ENCODE measurements around the gene LRRC51. TPM values are rescaled to one million over a fixed set of nuclear protein-coding genes. Genes with fewer than 3 reads are reported as not detected.

LRRC51 gene
- total and polyA plus RNA-seq, 2 donors (not counting 1 experiment from before 2014, with no cell fraction given), result 1.4 to 7.7 TPM

DNA sequence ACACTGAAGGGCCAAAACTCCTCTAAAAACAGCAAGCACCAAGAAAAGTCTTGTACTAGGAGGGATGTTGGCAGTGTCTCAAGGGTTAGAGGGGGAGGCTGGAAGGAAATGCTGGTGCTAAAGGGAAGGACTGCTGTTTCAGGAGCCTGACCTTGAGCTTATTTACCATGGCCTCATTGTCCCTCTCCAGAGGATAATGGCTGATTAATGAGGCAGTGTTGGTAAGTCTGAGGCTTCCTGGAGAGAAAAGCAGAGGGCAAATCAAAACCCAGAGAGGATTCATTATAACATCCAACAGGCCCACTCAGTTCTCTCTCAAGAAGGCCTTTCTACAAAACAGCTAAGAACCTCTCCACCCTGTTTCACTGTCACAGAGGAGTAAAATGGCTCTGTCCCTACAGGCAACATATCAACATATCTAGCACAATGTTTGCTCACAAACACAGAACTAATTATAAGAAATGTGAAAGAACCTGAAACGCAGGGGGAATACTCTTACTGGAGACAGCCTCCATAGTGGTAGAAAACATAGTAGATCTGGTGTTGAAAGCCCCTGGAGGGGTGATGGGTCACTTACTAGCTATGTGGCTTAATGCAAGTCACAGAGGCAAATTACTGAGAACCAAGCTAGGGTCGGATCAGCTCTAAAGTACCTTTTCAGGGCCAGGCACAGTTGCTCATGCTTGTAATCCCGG, 31.7 kb upstream of the LRRC51 start:
- WGBS (ENCODE audit: insufficient coverage), result 100% methylated on average over 1 of the region's 3 CpGs
- ATAC-seq (ENCODE audit: low read depth) (no peak), DNase-seq (no peak)
- ChIA-PET CTCF (interaction anchor here (0.9 to 2.4 kb wide), 4 partner anchors 8 to 42 kb away, joined by 3 to 6 read pairs (median 4); no protein-coding TSS in a partner anchor), POLR2A (no interaction called here)
- H3K79me2 ChIP-seq (ENCODE audit: control insufficient read depth, insufficient read depth, low read length), result peaks cover 80% of the 10 kb centered on the region
- H3K9ac ChIP-seq (ENCODE audit: low read length), result no peak overlapping the region
- no peak overlapping the region for H3K4me2 ChIP-seq (replicated peaks; ENCODE audit: low read depth, low read length, poor library complexity, severe bottlenecking)
- H4K20me1 ChIP-seq (ENCODE audit: control insufficient read depth, insufficient read depth, low read length, poor library complexity, severe bottlenecking), result no peaks in the 10 kb centered on the region
- no peaks in the 10 kb centered on the region for H3K9me3 ChIP-seq (ENCODE audit: control extremely low read depth in 1 of 3, control insufficient read depth in 2 of 3, insufficient read depth in 1 of 3, low read length in 2 of 3)
- no peaks in the 10 kb centered on the region for H3K9me3 Mint-ChIP-seq (ENCODE audit: insufficient read depth)
- H3K27ac Mint-ChIP-seq, result no peak overlapping the region
- no peak overlapping the region for H2AFZ ChIP-seq (ENCODE audit: insufficient read depth, low read depth, low read length, poor library complexity, severe bottlenecking)
- H3K4me3 Mint-ChIP-seq, result no peak overlapping the region
- H3K27me3 ChIP-seq (replicated peaks in 1 of 4; ENCODE audit: control extremely low read depth in 1 of 4, control insufficient read depth in 3 of 4, insufficient read depth in 4 of 4, low read length in 3 of 4), result no peaks in the 10 kb centered on the region
- H3K36me3 ChIP-seq (replicated peaks in 1 of 2; ENCODE audit: control extremely low read depth in 1 of 2, control insufficient read depth in 1 of 2, extremely low read depth in 1 of 2, insufficient read depth in 2 of 2, low read length in 1 of 2), result peaks cover 0 to 3% of the 10 kb centered on the region in 2 experiments
- no peaks in the 10 kb centered on the region for H3K4me1 ChIP-seq (ENCODE audit: control insufficient read depth in 2 of 2, insufficient read depth in 2 of 2, low read length in 2 of 2)
- H3K4me3 ChIP-seq (ENCODE audit: control extremely low read depth in 1 of 5, extremely low read depth in 1 of 5, insufficient read depth in 1 of 5, low read depth in 2 of 5, low read length in 4 of 5), result no peak overlapping the region
- TF ChIP-seq CTCF (IDR thresholded peaks at IDR 0.05) (no peak), EZH2 (IDR thresholded peaks at IDR 0.05; ENCODE audit: borderline replicate concordance, insufficient read depth, low read depth, low read length, poor library complexity, severe bottlenecking) (no peak)
- H3K27me3 Mint-ChIP-seq, result no peaks in the 10 kb centered on the region
- intact Hi-C loops (cut with micrococcal nuclease), result no loop called here
- H3K4me1 Mint-ChIP-seq, result no peaks in the 10 kb centered on the region
- no peak overlapping the region for H3K27ac ChIP-seq (ENCODE audit: low read length in 2 of 2)

GRCh38 chr11:72058416-72059034, 22.1 kb upstream of the LRRC51 start:
- H3K79me2 ChIP-seq (ENCODE audit: control insufficient read depth, insufficient read depth, low read length), result peaks cover 32% of the 10 kb centered on the region
- WGBS (ENCODE audit: insufficient coverage), result no CpG with 5 or more reads among the region's 3 CpGs

More at GRCh38 chr11:72058416-72059034, 22.1 kb upstream of the LRRC51 start:
- TF ChIP-seq CTCF (IDR thresholded peaks at IDR 0.05) (no peak), EZH2 (IDR thresholded peaks at IDR 0.05; ENCODE audit: borderline replicate concordance, insufficient read depth, low read depth, low read length, poor library complexity, severe bottlenecking) (no peak)
- no peaks in the 10 kb centered on the region for H3K27me3 Mint-ChIP-seq
- no peak overlapping the region for H3K9ac ChIP-seq (ENCODE audit: low read length)
- H3K4me3 Mint-ChIP-seq, result no peak overlapping the region
- H3K27ac ChIP-seq (ENCODE audit: low read length in 2 of 2), result no peak overlapping the region
- H4K20me1 ChIP-seq (ENCODE audit: control insufficient read depth, insufficient read depth, low read length, poor library complexity, severe bottlenecking), result no peaks in the 10 kb centered on the region
- no peak overlapping the region for H3K4me2 ChIP-seq (replicated peaks; ENCODE audit: low read depth, low read length, poor library complexity, severe bottlenecking)
- H3K9me3 Mint-ChIP-seq (ENCODE audit: insufficient read depth), result no peaks in the 10 kb centered on the region
- H3K27me3 ChIP-seq (replicated peaks in 1 of 4; ENCODE audit: control extremely low read depth in 1 of 4, control insufficient read depth in 3 of 4, insufficient read depth in 4 of 4, low read length in 3 of 4), result no peaks in the 10 kb centered on the region
- ATAC-seq (ENCODE audit: low read depth) (no peak), DNase-seq (no peak)
- H3K36me3 ChIP-seq (replicated peaks in 1 of 2; ENCODE audit: control extremely low read depth in 1 of 2, control insufficient read depth in 1 of 2, extremely low read depth in 1 of 2, insufficient read depth in 2 of 2, low read length in 1 of 2), result peaks cover 0 to 3% of the 10 kb centered on the region in 2 experiments
- no peak overlapping the region for H3K4me3 ChIP-seq (ENCODE audit: control extremely low read depth in 1 of 5, extremely low read depth in 1 of 5, insufficient read depth in 1 of 5, low read depth in 2 of 5, low read length in 4 of 5)
- peaks cover 7% of the 10 kb centered on the region for H3K4me1 Mint-ChIP-seq
- intact Hi-C loops (cut with micrococcal nuclease), result no loop called here
- H2AFZ ChIP-seq (ENCODE audit: insufficient read depth, low read depth, low read length, poor library complexity, severe bottlenecking), result no peak overlapping the region
- POLR2A ChIA-PET, result no interaction called here
- CTCF ChIA-PET, result interaction anchor here (1.6 to 2.4 kb wide), 2 partner anchors 18 to 33 kb away, joined by 4 to 9 read pairs; no protein-coding TSS in a partner anchor
- no peaks in the 10 kb centered on the region for H3K9me3 ChIP-seq (ENCODE audit: control extremely low read depth in 1 of 3, control insufficient read depth in 2 of 3, insufficient read depth in 1 of 3, low read length in 2 of 3)
- peaks cover 7 to 10% of the 10 kb centered on the region in 2 donors for H3K4me1 ChIP-seq (ENCODE audit: control insufficient read depth in 2 of 2, insufficient read depth in 2 of 2, low read length in 2 of 2)
- no peak overlapping the region for H3K27ac Mint-ChIP-seq
